Astrocyte (in vitro differentiated cells and primary cell): ENCODE results near the gene PTGES3L.

Experiments
- EZH2 ChIP-seq: IDR thresholded peaks from 2 replicates; pipeline ENCODE4 v1.6.1; 2012; ENCODE audit warnings: mild to moderate bottlenecking, low read length, inconsistent platforms; ENCODE audit not compliant: insufficient read depth
- TF ChIP-seq, protein P1 (sequence below): IDR thresholded peaks from 2 replicates; pipeline ENCODE4 v1.5.1; 2011; ENCODE audit warnings: low read depth, mild to moderate bottlenecking, inconsistent platforms, low read length, moderate library complexity; ENCODE audit not compliant: insufficient read depth

DNA sequence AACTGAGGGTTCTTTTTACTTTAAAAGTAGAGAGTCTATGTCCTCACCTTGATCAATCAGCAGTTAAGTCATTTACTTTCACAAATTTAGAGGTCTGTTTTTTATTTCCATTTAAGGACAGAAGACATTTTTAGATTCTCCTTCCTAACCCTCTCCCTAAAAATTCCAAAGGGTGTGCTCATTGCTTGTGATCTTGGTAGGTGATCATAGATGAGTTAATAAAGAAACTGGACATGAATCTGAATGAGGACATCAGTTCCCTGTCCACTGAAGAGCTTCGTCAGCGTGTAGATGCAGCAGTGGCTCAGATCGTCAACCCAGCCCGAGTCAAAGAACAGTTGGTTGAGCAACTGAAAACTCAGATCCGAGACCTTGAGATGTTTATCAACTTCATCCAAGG lies 9.3 kb upstream of the PTGES3L start:
- TF ChIP-seq, protein P1, sequence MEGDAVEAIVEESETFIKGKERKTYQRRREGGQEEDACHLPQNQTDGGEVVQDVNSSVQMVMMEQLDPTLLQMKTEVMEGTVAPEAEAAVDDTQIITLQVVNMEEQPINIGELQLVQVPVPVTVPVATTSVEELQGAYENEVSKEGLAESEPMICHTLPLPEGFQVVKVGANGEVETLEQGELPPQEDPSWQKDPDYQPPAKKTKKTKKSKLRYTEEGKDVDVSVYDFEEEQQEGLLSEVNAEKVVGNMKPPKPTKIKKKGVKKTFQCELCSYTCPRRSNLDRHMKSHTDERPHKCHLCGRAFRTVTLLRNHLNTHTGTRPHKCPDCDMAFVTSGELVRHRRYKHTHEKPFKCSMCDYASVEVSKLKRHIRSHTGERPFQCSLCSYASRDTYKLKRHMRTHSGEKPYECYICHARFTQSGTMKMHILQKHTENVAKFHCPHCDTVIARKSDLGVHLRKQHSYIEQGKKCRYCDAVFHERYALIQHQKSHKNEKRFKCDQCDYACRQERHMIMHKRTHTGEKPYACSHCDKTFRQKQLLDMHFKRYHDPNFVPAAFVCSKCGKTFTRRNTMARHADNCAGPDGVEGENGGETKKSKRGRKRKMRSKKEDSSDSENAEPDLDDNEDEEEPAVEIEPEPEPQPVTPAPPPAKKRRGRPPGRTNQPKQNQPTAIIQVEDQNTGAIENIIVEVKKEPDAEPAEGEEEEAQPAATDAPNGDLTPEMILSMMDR: no peak
- TF ChIP-seq EZH2: no peak
